CD4-positive, alpha-beta T cell (primary cell): ENCODE measurements around the gene SLC27A5. TPM values are rescaled to one million over a fixed set of nuclear protein-coding genes. Genes with fewer than 3 reads are reported as not detected.
A peak's percentile ranks its signal among the peaks of the same experiment; 100 is the strongest.

Source experiments
- ATAC-seq: fragments of 200-7000 bp; cut with Tn5 transposase; one replicate; pipeline ENCODE4 v1.10.0; 2022; ENCODE audit warnings: mild to moderate bottlenecking; ENCODE audit not compliant: poor library complexity
- CTCF ChIA-PET: fragments of 350-600 bp; sonication (Branson Sonifier 250); formaldehyde crosslinking; loops from one replicate; lab custom pipeline; 2021; ENCODE audit warnings: antibody characterized with exemption, inconsistent platforms; lab: Charles Lee
- POLR2A ChIA-PET: fragments of 350-600 bp; sonication (Branson Sonifier 250); formaldehyde crosslinking; loops from one replicate; lab custom pipeline; 2021; ENCODE audit warnings: antibody characterized with exemption, inconsistent platforms; lab: Charles Lee
- DNase-seq, 14 experiments: peaks; one replicate each; pipeline ENCODE4 v3.0.0-alpha.2; 2013 to 2020; ENCODE audit warnings: mixed read lengths in 2 of 14
- H3K27ac ChIP-seq, 2 donors: one replicate each; pipeline versions ENCODE4 v1.5.1 to v1.7.0; 2013; ENCODE audit warnings: low read length in 2 of 2, low read depth in 1 of 2, mild to moderate bottlenecking in 1 of 2
- H3K27me3 ChIP-seq, 2 experiments: 1 replicate in 1 of 2; 2 replicates in 1 of 2; pipeline versions ENCODE4 v1.6.1 to v1.7.0; 2013; ENCODE audit warnings: low read length in 2 of 2, control low read depth in 1 of 2, mild to moderate bottlenecking in 1 of 2, moderate library complexity in 1 of 2; ENCODE audit not compliant: insufficient read depth in 2 of 2, control insufficient read depth in 1 of 2
- H3K36me3 ChIP-seq: one replicate; pipeline ENCODE4 v1.6.1; 2013; ENCODE audit warnings: low read length, control low read depth; ENCODE audit not compliant: insufficient read depth
- H3K4me1 ChIP-seq: one replicate; pipeline ENCODE4 v1.6.1; 2013; ENCODE audit warnings: low read length, control low read depth; ENCODE audit not compliant: insufficient read depth
- H3K4me3 ChIP-seq: one replicate; pipeline ENCODE4 v1.5.1; 2013; ENCODE audit warnings: mild to moderate bottlenecking, low read length, moderate library complexity
- H3K9me3 ChIP-seq, 2 experiments: 1 replicate in 1 of 2; 2 replicates in 1 of 2; pipeline versions ENCODE4 v1.6.1 to v1.7.0; 2013; ENCODE audit warnings: low read length in 2 of 2, mild to moderate bottlenecking in 2 of 2, control low read depth in 1 of 2, moderate library complexity in 1 of 2; ENCODE audit not compliant: control insufficient read depth in 1 of 2, insufficient read depth in 1 of 2
- H3K27ac Mint-ChIP-seq: one replicate; pipeline ENCODE4 v1.8.0; 2020; ENCODE audit warnings: mixed read lengths
- H3K27me3 Mint-ChIP-seq: one replicate; pipeline ENCODE4 v1.8.0; 2021; ENCODE audit warnings: mixed read lengths
- H3K36me3 Mint-ChIP-seq: one replicate; pipeline ENCODE4 v1.8.0; 2021; ENCODE audit warnings: low read depth, mixed read lengths
- H3K4me1 Mint-ChIP-seq: one replicate; pipeline ENCODE4 v1.8.0; 2021; ENCODE audit warnings: low read depth, mixed read lengths
- H3K4me3 Mint-ChIP-seq: one replicate; pipeline ENCODE4 v1.8.0; 2020; ENCODE audit warnings: mild to moderate bottlenecking, mixed read lengths
- H3K9me3 Mint-ChIP-seq: one replicate; pipeline ENCODE4 v1.8.0; 2020; ENCODE audit warnings: mixed read lengths
- intact Hi-C, 2 experiments: fragments of 100-400 bp; cut with DNase I in 1 of 2; cut with micrococcal nuclease in 1 of 2; formaldehyde crosslinking; loops; one replicate each; pipeline versions ENCODE4 v1.15.1 to v1.9.0; 2023 to 2025; cut with DNase I, micrococcal nuclease
- total RNA-seq, 174 experiments: library from RNA in 2 of 174; stranded (reverse) in 2 of 174; gene quantifications; one replicate each; pipeline ENCODE4 v1.2.3 and lab custom pipeline; 2021 to 2026
- TF ChIP-seq, protein P1 (sequence below): fragments of 200-600 bp; IDR thresholded peaks from one replicate; pipeline ENCODE4 v1.8.0; 2022; ENCODE audit warnings: antibody characterized with exemption, mild to moderate bottlenecking

Gene SLC27A5
- total RNA-seq, 2 experiments from 2014 or later: 3.5 to 4.8 TPM

DNA sequence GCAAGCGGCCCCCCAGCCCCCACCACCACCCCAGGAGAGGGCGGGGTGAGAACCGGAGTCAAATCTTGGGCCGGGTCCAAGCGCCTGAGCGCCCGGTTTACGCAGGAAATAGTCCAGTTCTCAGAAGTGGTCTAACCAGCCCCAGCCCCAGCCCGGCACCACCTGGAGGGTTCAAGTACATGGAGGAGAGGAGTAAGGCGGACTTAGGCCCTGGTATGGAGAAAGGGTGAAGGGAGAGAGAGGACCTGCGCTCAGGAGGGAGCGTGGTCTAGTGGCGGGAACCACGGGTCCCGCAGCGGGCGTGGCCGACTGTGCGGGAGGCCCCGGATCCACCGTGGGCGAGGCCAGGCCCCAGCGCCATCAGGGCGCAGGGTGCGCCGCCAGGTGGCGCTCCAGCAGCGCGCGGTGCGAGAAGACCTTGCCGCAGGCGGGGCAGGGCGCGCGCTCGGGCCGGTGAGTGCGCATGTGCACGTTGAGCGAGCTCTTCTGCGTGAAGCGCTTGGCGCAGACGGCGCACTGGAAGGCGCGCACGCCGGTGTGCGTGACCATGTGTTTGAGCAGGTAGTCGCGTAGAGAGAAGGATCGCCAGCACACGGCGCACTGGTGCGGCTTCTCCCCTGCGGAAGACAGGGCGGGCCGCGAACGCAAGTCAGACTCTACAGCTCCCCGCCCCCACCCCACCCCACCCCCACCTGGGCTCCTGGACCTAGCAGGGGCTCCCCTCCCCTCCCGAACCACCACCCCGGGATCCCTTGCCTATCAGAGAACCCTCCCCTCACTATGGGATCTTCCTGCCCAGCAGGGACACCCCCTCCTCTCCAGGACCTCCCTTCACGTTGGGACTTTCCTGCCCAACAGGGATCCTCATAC is 2.1 kb upstream of the SLC27A5 start:
- ATAC-seq (peak; percentile 93), DNase-seq (peak; percentile 88 to 98 (median 94))
- Mint-ChIP-seq H3K27me3 (no peaks in the 10 kb centered on the region), H3K4me3 (peak overlapping the region; percentile 82), H3K27ac (peak overlapping the region; percentile 78), H3K9me3 (no peaks in the 10 kb centered on the region), H3K36me3 (peaks cover 19% of the 10 kb centered on the region), H3K4me1 (peaks cover 36% of the 10 kb centered on the region)
- H3K27me3 ChIP-seq: no peaks in the 10 kb centered on the region
- H3K4me3 ChIP-seq: peak overlapping the region; percentile 41
- CTCF ChIA-PET: interaction anchor here (0.6 to 3.5 kb wide), 21 partner anchors 9 to 286 kb away, joined by 3 to 15 read pairs (median 4); partner anchors contain the start of genes CHMP2A, TRIM28, UBE2M and ZNF324B
- H3K4me1 ChIP-seq: peaks cover 49% of the 10 kb centered on the region
- TF ChIP-seq, protein P1, sequence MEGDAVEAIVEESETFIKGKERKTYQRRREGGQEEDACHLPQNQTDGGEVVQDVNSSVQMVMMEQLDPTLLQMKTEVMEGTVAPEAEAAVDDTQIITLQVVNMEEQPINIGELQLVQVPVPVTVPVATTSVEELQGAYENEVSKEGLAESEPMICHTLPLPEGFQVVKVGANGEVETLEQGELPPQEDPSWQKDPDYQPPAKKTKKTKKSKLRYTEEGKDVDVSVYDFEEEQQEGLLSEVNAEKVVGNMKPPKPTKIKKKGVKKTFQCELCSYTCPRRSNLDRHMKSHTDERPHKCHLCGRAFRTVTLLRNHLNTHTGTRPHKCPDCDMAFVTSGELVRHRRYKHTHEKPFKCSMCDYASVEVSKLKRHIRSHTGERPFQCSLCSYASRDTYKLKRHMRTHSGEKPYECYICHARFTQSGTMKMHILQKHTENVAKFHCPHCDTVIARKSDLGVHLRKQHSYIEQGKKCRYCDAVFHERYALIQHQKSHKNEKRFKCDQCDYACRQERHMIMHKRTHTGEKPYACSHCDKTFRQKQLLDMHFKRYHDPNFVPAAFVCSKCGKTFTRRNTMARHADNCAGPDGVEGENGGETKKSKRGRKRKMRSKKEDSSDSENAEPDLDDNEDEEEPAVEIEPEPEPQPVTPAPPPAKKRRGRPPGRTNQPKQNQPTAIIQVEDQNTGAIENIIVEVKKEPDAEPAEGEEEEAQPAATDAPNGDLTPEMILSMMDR: peak; percentile 82
- POLR2A ChIA-PET: interaction anchor here (1.0 to 1.6 kb wide), 9 partner anchors 30 to 105 kb away, joined by 4 to 12 read pairs (median 7); partner anchors contain the start of genes CHMP2A, TRIM28, ZNF446 and ZNF584
- intact Hi-C loops: loop anchor here (1.0 to 2.0 kb wide), 2 partner anchors 61 to 67 kb away; no protein-coding TSS in a partner anchor
- peak overlapping the region; percentile 56 to 58 for H3K27ac ChIP-seq
- no peaks in the 10 kb centered on the region for H3K9me3 ChIP-seq
- H3K36me3 ChIP-seq: peaks cover 19% of the 10 kb centered on the region

DNA sequence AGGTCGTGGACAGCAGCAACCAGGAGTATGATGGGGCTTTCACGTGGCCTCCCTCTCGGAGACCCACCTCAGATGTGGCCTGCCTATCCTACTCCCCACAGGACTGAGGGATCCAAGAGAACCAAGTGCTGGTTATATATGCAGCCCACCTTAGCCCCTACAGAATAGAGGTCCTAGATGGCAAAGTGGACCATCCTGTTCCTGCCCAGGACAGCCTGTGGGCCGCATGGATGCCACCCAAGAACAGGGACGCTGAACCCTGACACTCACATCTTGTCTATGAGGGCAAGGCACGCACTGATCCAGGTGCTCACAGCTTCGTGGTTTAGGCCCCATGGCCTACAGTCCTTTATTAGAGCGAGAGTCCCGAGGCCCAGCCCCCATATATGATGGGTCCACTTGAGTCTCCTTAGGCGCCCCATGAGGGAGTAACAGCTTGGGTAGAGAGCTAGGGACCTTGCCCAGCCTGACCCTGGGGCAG is 1.5 kb upstream of the SLC27A5 start:
- Histone ChIP-seq H3K36me3 (peaks cover 19% of the 10 kb centered on the region), H3K27me3 (no peaks in the 10 kb centered on the region), H3K9me3 (peaks cover 0 to 5% of the 10 kb centered on the region in 2 experiments), H3K4me1 (peaks cover 43% of the 10 kb centered on the region), H3K4me3 (no peak overlapping the region), H3K27ac (peak overlapping the region; percentile 56 to 58)
- intact Hi-C loops: no loop called here
- no peaks in the 10 kb centered on the region for H3K27me3 Mint-ChIP-seq
- peaks cover 15% of the 10 kb centered on the region for H3K36me3 Mint-ChIP-seq
- CTCF ChIA-PET: interaction anchor here (1.0 to 3.5 kb wide), 4 partner anchors 18 to 68 kb away, joined by 3 to 15 read pairs (median 8); no protein-coding TSS in a partner anchor
- no peak for ATAC-seq
- no peaks in the 10 kb centered on the region for H3K9me3 Mint-ChIP-seq
- DNase-seq: peak in 1 of 14 experiments; percentile 35
- H3K27ac Mint-ChIP-seq: peak overlapping the region; percentile 78
- TF ChIP-seq, protein P1: no peak
- H3K4me3 Mint-ChIP-seq: peak overlapping the region; percentile 51
- POLR2A ChIA-PET: interaction anchor here (1.0 to 1.6 kb wide), 9 partner anchors 31 to 105 kb away, joined by 4 to 12 read pairs (median 7); partner anchors contain the start of genes CHMP2A, TRIM28, ZNF446 and ZNF584
- peaks cover 29% of the 10 kb centered on the region for H3K4me1 Mint-ChIP-seq

DNA sequence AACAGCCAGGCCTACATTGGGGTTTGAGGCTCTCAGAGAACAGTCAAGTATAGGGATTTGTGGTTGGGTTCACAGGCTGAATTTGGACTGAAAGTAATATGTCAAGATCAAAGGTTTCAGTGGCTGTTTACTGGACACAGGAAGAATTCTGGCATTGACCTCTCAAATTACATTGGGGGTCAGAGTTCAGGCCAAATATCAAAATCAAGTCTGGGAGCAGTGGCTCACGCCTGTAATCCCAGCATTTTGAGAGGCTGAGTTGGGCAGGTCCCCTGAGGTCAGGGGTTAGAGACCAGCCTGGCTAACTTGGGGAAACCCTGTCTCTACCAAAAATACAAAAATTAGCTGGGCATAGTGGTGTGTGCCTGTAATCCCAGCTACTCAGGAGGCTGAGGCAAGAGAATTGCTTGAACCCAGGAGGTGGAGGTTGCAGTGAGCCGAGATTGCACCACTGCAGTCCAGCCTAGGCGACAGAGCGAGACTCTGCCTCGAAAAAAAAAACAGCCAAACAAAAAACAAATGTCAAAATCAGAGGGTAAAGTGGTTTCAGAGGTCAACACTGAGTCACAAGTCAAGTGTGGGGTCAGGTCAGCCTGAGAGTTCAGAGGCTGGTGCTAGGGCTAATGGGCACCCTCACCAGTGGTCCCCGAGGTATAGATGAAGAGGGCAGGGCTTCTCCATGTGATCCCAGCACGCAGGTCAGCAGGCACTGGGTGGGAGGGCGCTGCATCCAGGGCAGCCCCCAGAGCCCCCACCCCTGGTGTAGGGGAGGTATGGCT is 1.5 kb downstream of the SLC27A5 start:
- Histone ChIP-seq H3K4me1 (peaks cover 15% of the 10 kb centered on the region), H3K27me3 (no peaks in the 10 kb centered on the region), H3K27ac (no peak overlapping the region), H3K9me3 (peaks cover 0 to 27% of the 10 kb centered on the region in 2 experiments), H3K4me3 (no peak overlapping the region), H3K36me3 (no peaks in the 10 kb centered on the region)
- Mint-ChIP-seq H3K27ac (no peak overlapping the region), H3K9me3 (peaks cover 3% of the 10 kb centered on the region), H3K27me3 (no peaks in the 10 kb centered on the region), H3K4me1 (peaks cover 14% of the 10 kb centered on the region), H3K4me3 (no peak overlapping the region), H3K36me3 (peaks cover 3% of the 10 kb centered on the region)
- DNase-seq (no peak), ATAC-seq (no peak)
- POLR2A ChIA-PET: interaction anchor here (1.1 kb wide), 1 partner anchor 8 kb away, joined by 3 read pairs; no protein-coding TSS in a partner anchor
- CTCF ChIA-PET: no interaction called here
- TF ChIP-seq, protein P1: no peak
- intact Hi-C loops: no loop called here
